Head of caudate nucleus (tissue), 42 donors: ENCODE results near the gene TMEM106A.
"Not testable (repeated sequence)": the region's sequence is repeated elsewhere in the genome, so short reads cannot be mapped to it uniquely, and the experiment has no call there.

ENCODE experiments used
- DNase-seq, 42 donors: peaks; one replicate each; pipeline versions ENCODE4 v3.0.0 to v3.0.0-alpha.2; 2020 to 2021; ENCODE audit warnings: mixed read lengths in 7 of 42
- intact Hi-C: fragments of 100-400 bp; cut with DNase I; formaldehyde crosslinking; loops from one replicate; pipeline ENCODE4 v1.15.0; 2022

The TMEM106A gene

GRCh38 chr17:43239597-43239996 is 27.9 kb downstream of the TMEM106A start:
- DNase-seq, intact Hi-C loops: not testable (repeated sequence)

GRCh38 chr17:43240596-43241352 is 29.1 kb downstream of the TMEM106A start:
- intact Hi-C loops, result not testable (repeated sequence)

GRCh38 chr17:43246456-43246855 is 34.8 kb downstream of the TMEM106A start:
- DNase-seq, intact Hi-C loops: not testable (repeated sequence)

More at GRCh38 chr17:43240596-43241352, 29.1 kb downstream of the TMEM106A start:
- not testable (repeated sequence) for DNase-seq
